Activated CD8-positive, alpha-beta T cell treated with anti-CD3 and anti-CD28 coated beads, Interleukin-2, amount 10 ng/mL, durations not matched to agents 7 days and 5 days (primary cell): ENCODE results near the gene NLGN1. TPM values are rescaled to one million over a fixed set of nuclear protein-coding genes. Genes with fewer than 3 reads are reported as not detected.

Experiments used
- ATAC-seq: fragments of 150-1000 bp; cut with Tn5 transposase; one replicate; pipeline ENCODE4 v1.10.0; 2021; ENCODE audit warnings: moderate library complexity
- CTCF ChIA-PET: fragments of 350-600 bp; sonication (Branson Sonifier 250); formaldehyde crosslinking; loops from one replicate; lab custom pipeline; 2021; ENCODE audit warnings: antibody characterized with exemption; lab: Charles Lee
- POLR2A ChIA-PET: fragments of 350-600 bp; sonication (Branson Sonifier 250); formaldehyde crosslinking; loops from one replicate; lab custom pipeline; 2021; ENCODE audit warnings: antibody characterized with exemption; lab: Charles Lee
- DNase-seq: peaks from one replicate; pipeline ENCODE4 v3.0.0-alpha.2; 2020
- H3K27ac Mint-ChIP-seq: one replicate; pipeline ENCODE4 v1.8.0; 2021; ENCODE audit warnings: mild to moderate bottlenecking, mixed read lengths
- H3K27me3 Mint-ChIP-seq: one replicate; pipeline ENCODE4 v1.8.0; 2021; ENCODE audit warnings: low read depth, mixed read lengths
- H3K36me3 Mint-ChIP-seq: one replicate; pipeline ENCODE4 v1.8.0; 2021; ENCODE audit warnings: low read depth, mixed read lengths
- H3K4me1 Mint-ChIP-seq: one replicate; pipeline ENCODE4 v1.8.0; 2021; ENCODE audit warnings: low read depth, mixed read lengths
- H3K4me3 Mint-ChIP-seq: one replicate; pipeline ENCODE4 v1.8.0; 2021; ENCODE audit warnings: mild to moderate bottlenecking, mixed read lengths
- H3K9me3 Mint-ChIP-seq: one replicate; pipeline ENCODE4 v1.8.0; 2022; ENCODE audit warnings: mixed read lengths; ENCODE audit not compliant: insufficient read depth
- total RNA-seq, 2 experiments: library from RNA; stranded (reverse); gene quantifications; one replicate each; pipeline ENCODE4 v1.2.3, GENCODE V29; 2021

The NLGN1 gene
- total RNA-seq, 2 experiments from 2014 or later: not detected

DNA sequence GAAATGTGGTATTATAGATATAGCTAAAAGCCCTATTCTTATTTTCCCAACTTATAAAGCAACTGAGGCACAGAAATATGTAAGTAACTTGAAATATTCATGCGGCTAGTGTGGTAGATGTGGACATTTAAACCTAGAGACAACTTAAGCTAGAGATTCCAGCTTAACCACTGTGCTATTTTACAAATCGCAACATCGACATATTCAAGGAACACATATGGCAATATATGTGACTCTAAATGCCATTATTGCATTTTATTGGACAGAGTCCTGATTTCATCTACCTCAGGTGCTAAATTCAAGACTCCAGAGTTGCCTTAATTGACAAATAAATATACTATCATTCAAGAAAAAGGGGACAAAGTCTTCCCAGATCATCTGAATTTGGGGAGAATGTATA lies 442.3 kb downstream of the NLGN1 start:
- Mint-ChIP-seq H3K27me3 (no peaks in the 10 kb centered on the region), H3K27ac (no peak overlapping the region), H3K9me3 (no peaks in the 10 kb centered on the region), H3K36me3 (no peaks in the 10 kb centered on the region), H3K4me1 (no peaks in the 10 kb centered on the region), H3K4me3 (no peak overlapping the region)
- DNase-seq: no peak
- ChIA-PET CTCF (no interaction called here), POLR2A (no interaction called here)
- ATAC-seq: no peak

DNA sequence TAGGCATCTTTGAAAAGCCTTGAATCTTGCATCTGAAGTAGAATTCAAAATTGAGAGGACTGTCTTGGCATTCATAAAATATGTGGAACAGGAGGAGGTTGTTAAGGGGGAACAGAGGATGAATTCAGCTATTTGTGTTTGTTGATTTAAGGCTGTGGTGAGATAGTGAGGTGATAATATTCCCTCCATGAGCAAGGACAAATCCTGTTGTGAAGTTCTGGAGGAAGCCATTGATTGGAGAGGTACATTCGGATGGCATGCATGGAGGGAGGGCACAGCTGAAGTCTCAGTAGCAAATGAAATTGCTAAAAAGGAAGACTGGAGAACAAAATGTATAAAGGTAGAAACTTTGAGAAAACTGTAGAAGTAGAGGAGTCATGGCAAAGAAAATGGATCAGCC lies 443.8 kb downstream of the NLGN1 start:
- H3K36me3 Mint-ChIP-seq: no peaks in the 10 kb centered on the region
- H3K27ac Mint-ChIP-seq: no peak overlapping the region
- H3K4me1 Mint-ChIP-seq: no peaks in the 10 kb centered on the region
- no peak overlapping the region for H3K4me3 Mint-ChIP-seq
- H3K27me3 Mint-ChIP-seq: no peaks in the 10 kb centered on the region
- POLR2A ChIA-PET: no interaction called here
- CTCF ChIA-PET: no interaction called here
- ATAC-seq: no peak
- H3K9me3 Mint-ChIP-seq: no peaks in the 10 kb centered on the region
- no peak for DNase-seq

- Mint-ChIP-seq H3K27ac (no peak overlapping the region), H3K36me3 (no peaks in the 10 kb centered on the region), H3K27me3 (no peaks in the 10 kb centered on the region), H3K4me3 (no peak overlapping the region), H3K9me3 (no peaks in the 10 kb centered on the region), H3K4me1 (no peaks in the 10 kb centered on the region)
- DNase-seq: no peak
- no peak for ATAC-seq
- ChIA-PET POLR2A (interaction anchor here (0.6 kb wide), 1 partner anchor 25 kb away, joined by 3 read pairs; no protein-coding TSS in a partner anchor), CTCF (no interaction called here)
Measured at GRCh38 chr3:173843060-173843459, 445.5 kb downstream of the NLGN1 start.

DNA sequence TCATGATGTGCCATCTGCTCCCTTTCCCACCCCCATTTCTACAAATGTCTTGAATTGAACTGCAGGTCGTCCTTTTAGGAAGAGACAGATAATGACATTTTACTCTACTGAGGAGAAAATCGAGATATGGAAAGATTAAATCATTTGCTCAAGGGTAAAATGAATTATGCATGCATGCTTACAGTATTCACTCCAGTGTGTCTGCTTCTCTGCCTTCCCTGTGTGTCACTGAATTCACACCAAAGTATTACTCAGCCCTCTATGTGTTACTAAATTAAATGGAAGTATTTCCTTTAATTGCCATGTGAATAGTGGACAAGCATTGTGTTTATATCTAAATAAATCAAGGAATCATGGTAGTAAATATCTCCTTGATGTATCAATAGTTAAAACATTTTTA lies 449.0 kb downstream of the NLGN1 start:
- Mint-ChIP-seq H3K36me3 (no peaks in the 10 kb centered on the region), H3K4me1 (no peaks in the 10 kb centered on the region), H3K4me3 (no peak overlapping the region), H3K9me3 (no peaks in the 10 kb centered on the region), H3K27ac (no peak overlapping the region), H3K27me3 (no peaks in the 10 kb centered on the region)
- no peak for DNase-seq
- CTCF ChIA-PET: no interaction called here
- ATAC-seq: no peak
- POLR2A ChIA-PET: no interaction called here

- Mint-ChIP-seq H3K27ac (no peak overlapping the region), H3K4me1 (no peaks in the 10 kb centered on the region), H3K27me3 (no peaks in the 10 kb centered on the region), H3K36me3 (no peaks in the 10 kb centered on the region), H3K4me3 (no peak overlapping the region), H3K9me3 (no peaks in the 10 kb centered on the region)
- DNase-seq (no peak), ATAC-seq (no peak)
- ChIA-PET CTCF (no interaction called here), POLR2A (no interaction called here)
Measured at GRCh38 chr3:173849489-173849888, 451.9 kb downstream of the NLGN1 start.

DNA sequence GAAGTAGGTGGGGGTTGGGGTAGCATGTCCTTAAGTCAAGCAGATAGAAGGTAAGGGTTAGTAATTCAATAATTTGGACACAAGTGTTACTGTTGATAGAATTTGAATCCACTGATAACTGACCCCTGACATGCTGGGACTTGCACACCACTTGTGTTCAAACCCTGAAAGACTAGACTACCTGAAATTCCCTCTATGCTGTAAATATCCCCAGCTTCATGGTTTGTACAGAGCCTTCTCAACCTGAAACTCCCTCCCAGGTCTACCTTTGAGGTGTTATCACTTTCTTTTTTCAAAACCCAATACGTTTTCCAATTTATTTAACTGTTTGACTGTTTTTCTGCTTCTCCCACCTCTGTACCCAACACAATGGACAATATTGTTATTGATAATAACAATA lies 459.6 kb downstream of the NLGN1 start:
- H3K9me3 Mint-ChIP-seq: no peaks in the 10 kb centered on the region
- CTCF ChIA-PET: no interaction called here
- H3K4me1 Mint-ChIP-seq: no peaks in the 10 kb centered on the region
- H3K27ac Mint-ChIP-seq: no peak overlapping the region
- ATAC-seq (no peak), DNase-seq (no peak)
- H3K27me3 Mint-ChIP-seq: no peaks in the 10 kb centered on the region
- H3K4me3 Mint-ChIP-seq: no peak overlapping the region
- no peaks in the 10 kb centered on the region for H3K36me3 Mint-ChIP-seq
- POLR2A ChIA-PET: no interaction called here

DNA sequence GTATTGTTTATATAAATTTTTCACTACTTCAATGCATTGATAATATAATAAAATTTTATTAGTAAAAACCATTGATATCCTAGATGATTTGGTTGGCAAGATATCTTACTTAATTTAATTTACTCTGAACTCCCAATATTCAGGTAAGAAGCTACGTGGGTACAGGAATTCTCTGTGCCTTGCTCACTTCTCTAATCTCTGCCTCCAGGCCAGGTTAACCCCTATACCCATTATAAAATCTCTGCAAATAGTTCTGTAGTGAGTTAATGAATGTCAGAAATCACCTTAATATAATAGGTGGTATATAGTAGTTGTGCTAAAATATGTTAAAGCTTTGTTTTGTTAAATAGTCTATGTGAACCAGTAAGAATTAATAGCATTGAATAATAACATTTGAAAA lies 465.2 kb downstream of the NLGN1 start:
- CTCF ChIA-PET: no interaction called here
- ATAC-seq: no peak

DNA sequence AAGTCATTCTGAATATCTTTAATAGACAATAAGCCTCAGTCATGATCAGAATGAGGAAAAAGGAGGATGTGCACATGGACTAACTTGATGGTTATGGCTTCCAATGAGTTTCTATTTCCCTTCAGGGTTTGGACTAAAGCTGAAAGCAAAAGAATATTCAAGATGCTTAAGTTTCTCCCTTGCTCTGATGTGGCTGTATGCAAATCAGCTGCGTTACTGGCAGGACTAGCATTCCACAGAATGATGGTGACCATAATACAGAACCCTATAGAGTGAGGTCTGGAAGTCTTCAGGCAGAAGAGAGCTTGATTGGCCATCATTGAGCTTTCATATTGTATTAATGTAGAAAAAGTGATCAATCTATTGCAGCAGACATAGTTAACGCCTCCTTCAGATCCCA lies 466.0 kb downstream of the NLGN1 start:
- no peaks in the 10 kb centered on the region for H3K27me3 Mint-ChIP-seq
- ChIA-PET POLR2A (no interaction called here), CTCF (no interaction called here)

More for the DNA sequence above, 465.2 kb downstream of the NLGN1 start:
- Mint-ChIP-seq H3K4me3 (no peak overlapping the region), H3K27ac (no peak overlapping the region), H3K4me1 (no peaks in the 10 kb centered on the region), H3K9me3 (no peaks in the 10 kb centered on the region), H3K27me3 (no peaks in the 10 kb centered on the region), H3K36me3 (no peaks in the 10 kb centered on the region)
- POLR2A ChIA-PET: no interaction called here
- DNase-seq: no peak

GRCh38 chr3:173865900-173866498 lies 468.5 kb downstream of the NLGN1 start:
- no peak overlapping the region for H3K4me3 Mint-ChIP-seq
- H3K9me3 Mint-ChIP-seq: peaks cover 2% of the 10 kb centered on the region
- no peaks in the 10 kb centered on the region for H3K36me3 Mint-ChIP-seq
- no peak overlapping the region for H3K27ac Mint-ChIP-seq
- H3K27me3 Mint-ChIP-seq: no peaks in the 10 kb centered on the region
- CTCF ChIA-PET: no interaction called here
- POLR2A ChIA-PET: no interaction called here
- DNase-seq (no peak), ATAC-seq (no peak)
- H3K4me1 Mint-ChIP-seq: no peaks in the 10 kb centered on the region

More for the DNA sequence above, 466.0 kb downstream of the NLGN1 start:
- DNase-seq (no peak), ATAC-seq (no peak)
- Mint-ChIP-seq H3K4me1 (no peaks in the 10 kb centered on the region), H3K27ac (no peak overlapping the region), H3K4me3 (no peak overlapping the region), H3K9me3 (no peaks in the 10 kb centered on the region), H3K36me3 (no peaks in the 10 kb centered on the region)

DNA sequence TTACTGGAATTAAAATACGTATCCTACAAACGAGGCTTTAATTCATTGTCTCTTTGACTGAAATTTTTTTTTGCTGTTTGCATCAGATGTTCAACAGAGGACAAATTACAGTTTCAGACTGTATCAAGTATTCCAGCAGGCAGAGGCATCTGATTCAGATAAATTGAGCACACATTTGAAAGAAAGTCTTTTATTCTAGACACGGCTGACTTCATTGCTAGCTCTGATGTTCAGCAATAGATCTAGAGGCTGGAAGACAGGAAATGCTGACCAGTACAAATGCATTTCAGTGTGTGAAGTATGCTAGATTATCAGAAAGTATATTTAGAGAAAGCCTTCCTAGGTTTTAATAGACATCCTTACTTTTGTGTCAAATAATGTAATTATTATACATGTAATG lies 472.2 kb downstream of the NLGN1 start:
- no peak for ATAC-seq
- Mint-ChIP-seq H3K27me3 (no peaks in the 10 kb centered on the region), H3K36me3 (no peaks in the 10 kb centered on the region), H3K4me1 (no peaks in the 10 kb centered on the region), H3K27ac (no peak overlapping the region), H3K9me3 (peaks cover 2% of the 10 kb centered on the region), H3K4me3 (no peak overlapping the region)
- CTCF ChIA-PET: no interaction called here
- POLR2A ChIA-PET: no interaction called here
- no peak for DNase-seq

- no peak overlapping the region for H3K4me3 Mint-ChIP-seq
- ATAC-seq (no peak), DNase-seq (no peak)
- ChIA-PET CTCF (no interaction called here), POLR2A (no interaction called here)
- H3K4me1 Mint-ChIP-seq: no peaks in the 10 kb centered on the region
- no peak overlapping the region for H3K27ac Mint-ChIP-seq
- peaks cover 2% of the 10 kb centered on the region for H3K9me3 Mint-ChIP-seq
- H3K36me3 Mint-ChIP-seq: no peaks in the 10 kb centered on the region
- no peaks in the 10 kb centered on the region for H3K27me3 Mint-ChIP-seq
Measured at GRCh38 chr3:173870976-173871375, 473.4 kb downstream of the NLGN1 start.

- ChIA-PET POLR2A (no interaction called here), CTCF (no interaction called here)
- no peaks in the 10 kb centered on the region for H3K4me1 Mint-ChIP-seq
- ATAC-seq: no peak
- H3K4me3 Mint-ChIP-seq: no peak overlapping the region
- no peak overlapping the region for H3K27ac Mint-ChIP-seq
- H3K9me3 Mint-ChIP-seq: peaks cover 2% of the 10 kb centered on the region
- no peak for DNase-seq
- H3K36me3 Mint-ChIP-seq: no peaks in the 10 kb centered on the region
- H3K27me3 Mint-ChIP-seq: no peaks in the 10 kb centered on the region
Measured at GRCh38 chr3:173875790-173876189, 478.2 kb downstream of the NLGN1 start.

DNA sequence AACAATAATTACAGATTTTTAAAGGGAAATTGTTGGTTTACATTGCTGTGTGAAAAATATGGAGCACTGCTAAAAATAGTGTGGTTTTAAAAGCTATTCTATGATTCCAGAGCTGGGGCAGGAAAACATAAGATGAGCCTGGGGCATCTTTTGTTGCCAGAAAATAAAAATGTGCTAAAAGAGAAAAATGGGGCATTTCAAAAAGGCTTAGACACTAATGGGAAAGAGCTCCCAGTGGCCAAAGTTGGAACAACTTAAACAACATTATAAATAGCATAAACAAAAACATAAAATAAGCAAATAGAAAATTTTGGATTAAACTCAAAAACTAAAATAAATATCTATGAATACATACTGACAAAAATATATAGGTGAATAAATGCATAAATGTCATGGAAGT lies 478.9 kb downstream of the NLGN1 start:
- Mint-ChIP-seq H3K9me3 (no peaks in the 10 kb centered on the region), H3K27ac (no peak overlapping the region), H3K36me3 (no peaks in the 10 kb centered on the region), H3K4me1 (no peaks in the 10 kb centered on the region), H3K4me3 (no peak overlapping the region), H3K27me3 (no peaks in the 10 kb centered on the region)
- ATAC-seq (no peak), DNase-seq (no peak)
- ChIA-PET POLR2A (no interaction called here), CTCF (no interaction called here)
